ENCODE results near the gene SYTL3.
"Not testable (repeated sequence)": the region's sequence is repeated elsewhere in the genome, so short reads cannot be mapped to it uniquely, and the experiment has no call there.

SYTL3 gene

GRCh38 chr6:158622545-158623190, 27.2 kb upstream of the SYTL3 start:
- no peak for DNase-seq

GRCh38 chr6:158624684-158625682, 24.9 kb upstream of the SYTL3 start:
- no peak for DNase-seq

GRCh38 chr6:158625881-158626305, 24.0 kb upstream of the SYTL3 start:
- no peak for DNase-seq

- DNase-seq: no peak
Observed at GRCh38 chr6:158626360-158627167, 23.3 kb upstream of the SYTL3 start.

- no peak for DNase-seq
Observed at GRCh38 chr6:158627168-158627939, 22.5 kb upstream of the SYTL3 start.

- no peak for DNase-seq
Observed at GRCh38 chr6:158627940-158628211, 22.0 kb upstream of the SYTL3 start.

GRCh38 chr6:158628542-158628941, 21.3 kb upstream of the SYTL3 start:
- no peak for DNase-seq

- no peak for DNase-seq
Observed at GRCh38 chr6:158629367-158630221, 20.3 kb upstream of the SYTL3 start.

GRCh38 chr6:158630938-158631616, 18.8 kb upstream of the SYTL3 start:
- no peak for DNase-seq

GRCh38 chr6:158631678-158632537, 17.9 kb upstream of the SYTL3 start:
- DNase-seq: no peak

GRCh38 chr6:158632538-158633119, 17.2 kb upstream of the SYTL3 start:
- DNase-seq: not testable (repeated sequence)

GRCh38 chr6:158633127-158633526, 16.7 kb upstream of the SYTL3 start:
- DNase-seq: no peak

GRCh38 chr6:158634695-158635426, 15.0 kb upstream of the SYTL3 start:
- no peak for DNase-seq

GRCh38 chr6:158635427-158636073, 14.3 kb upstream of the SYTL3 start:
- no peak for DNase-seq

GRCh38 chr6:158636778-158637177, 13.1 kb upstream of the SYTL3 start:
- DNase-seq: no peak

GRCh38 chr6:158638324-158638854, 11.5 kb upstream of the SYTL3 start:
- no peak for DNase-seq

GRCh38 chr6:158639056-158639455, 10.8 kb upstream of the SYTL3 start:
- DNase-seq: no peak

GRCh38 chr6:158640519-158640918, 9.3 kb upstream of the SYTL3 start:
- DNase-seq: no peak

Data from NCI-H748 treated with DMSO at 0.1 percent for 48 hours (cell line).